HG03432 (cell line): ENCODE measurements around the gene TMIGD1.
"Not testable (repeated sequence)": the region's sequence is repeated elsewhere in the genome, so short reads cannot be mapped to it uniquely, and the experiment has no call there.

Source experiments
- ATAC-seq: cut with Tn5 transposase; IDR thresholded peaks from one replicate; pipeline ENCODE4 v1.9.1; 2021; ENCODE audit warnings: mild to moderate bottlenecking, moderate library complexity; ENCODE audit not compliant: unreplicated experiment

Gene TMIGD1

DNA sequence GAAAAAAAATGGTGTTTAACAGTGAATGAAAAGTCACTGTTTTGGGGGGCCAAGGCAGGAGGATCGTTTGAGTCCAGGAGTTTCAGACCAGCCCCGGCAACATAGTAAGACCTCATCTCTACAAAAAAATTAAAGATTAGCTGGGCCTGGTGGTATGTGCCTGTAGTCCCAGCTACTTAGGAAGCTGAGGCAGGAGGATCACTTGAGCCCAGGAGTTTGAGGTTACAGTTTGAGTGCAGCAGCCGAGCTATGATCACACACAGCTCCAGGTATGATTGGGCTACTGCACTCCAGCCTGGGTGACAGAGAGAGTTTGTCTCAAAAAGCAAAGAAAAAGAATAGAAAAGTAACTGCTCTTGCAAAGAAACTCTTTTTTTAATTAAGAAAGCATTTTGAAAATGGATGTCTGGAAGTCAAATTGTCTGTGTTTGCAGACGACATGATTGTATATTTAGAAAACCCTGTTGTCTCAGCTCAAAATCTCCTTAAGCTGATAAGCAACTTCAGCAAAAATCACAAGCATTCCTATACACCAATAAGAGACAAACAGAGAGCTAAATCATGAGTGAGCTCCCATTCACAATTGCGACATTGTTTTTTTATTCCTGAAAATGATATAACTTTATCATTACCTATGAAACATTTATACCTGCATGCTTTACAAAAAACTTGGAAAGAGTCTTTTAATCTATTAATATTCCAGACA lies 24.4 kb upstream of the TMIGD1 start:
- ATAC-seq, result no peak

GRCh38 chr17:30357476-30357875 lies 23.6 kb upstream of the TMIGD1 start:
- ATAC-seq, result no peak

GRCh38 chr17:30354701-30355100 lies 20.8 kb upstream of the TMIGD1 start:
- no peak for ATAC-seq

GRCh38 chr17:30352240-30352814 lies 18.5 kb upstream of the TMIGD1 start:
- no peak for ATAC-seq

DNA sequence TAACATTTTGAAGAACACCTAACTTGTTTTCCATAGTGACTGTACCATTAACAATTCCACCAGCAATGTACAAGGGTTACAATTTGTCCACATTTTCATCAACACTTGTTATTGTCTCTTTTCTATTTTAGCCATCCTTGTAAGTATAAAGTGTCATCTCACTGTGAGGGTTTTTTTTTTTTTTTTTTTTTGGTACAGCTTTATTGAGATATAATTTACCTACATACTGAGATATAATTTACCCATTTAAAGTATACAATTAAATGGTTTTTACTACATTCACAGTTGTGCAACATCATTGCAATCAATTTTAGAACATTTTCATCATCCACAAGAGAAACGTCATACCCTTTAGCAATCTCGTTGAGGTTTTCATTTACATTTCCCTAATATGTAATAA lies 17.9 kb upstream of the TMIGD1 start:
- no peak for ATAC-seq

- ATAC-seq, result not testable (repeated sequence)
Measured at GRCh38 chr17:30351263-30351662, 17.4 kb upstream of the TMIGD1 start.

DNA sequence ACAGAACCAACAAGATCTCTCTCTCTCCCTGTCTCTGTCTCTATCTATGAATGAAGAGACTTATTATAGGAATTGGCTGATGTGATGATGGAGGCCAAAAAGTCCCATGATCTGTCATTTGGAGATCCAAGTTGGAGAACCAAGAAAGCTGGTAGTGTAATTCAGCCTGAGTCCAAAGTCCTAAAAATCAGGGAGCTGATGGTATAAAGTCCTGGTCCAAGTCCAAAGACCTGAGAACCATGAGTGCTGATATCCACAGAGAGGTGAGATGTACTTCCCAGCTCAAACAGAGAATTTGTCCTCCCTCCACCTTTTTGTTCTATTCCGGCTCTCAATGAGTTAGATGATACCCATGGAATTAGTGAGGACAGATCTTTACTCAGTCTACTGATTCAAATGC lies 15.4 kb upstream of the TMIGD1 start:
- ATAC-seq, result no peak

GRCh38 chr17:30347488-30347887 lies 13.6 kb upstream of the TMIGD1 start:
- ATAC-seq, result no peak

DNA sequence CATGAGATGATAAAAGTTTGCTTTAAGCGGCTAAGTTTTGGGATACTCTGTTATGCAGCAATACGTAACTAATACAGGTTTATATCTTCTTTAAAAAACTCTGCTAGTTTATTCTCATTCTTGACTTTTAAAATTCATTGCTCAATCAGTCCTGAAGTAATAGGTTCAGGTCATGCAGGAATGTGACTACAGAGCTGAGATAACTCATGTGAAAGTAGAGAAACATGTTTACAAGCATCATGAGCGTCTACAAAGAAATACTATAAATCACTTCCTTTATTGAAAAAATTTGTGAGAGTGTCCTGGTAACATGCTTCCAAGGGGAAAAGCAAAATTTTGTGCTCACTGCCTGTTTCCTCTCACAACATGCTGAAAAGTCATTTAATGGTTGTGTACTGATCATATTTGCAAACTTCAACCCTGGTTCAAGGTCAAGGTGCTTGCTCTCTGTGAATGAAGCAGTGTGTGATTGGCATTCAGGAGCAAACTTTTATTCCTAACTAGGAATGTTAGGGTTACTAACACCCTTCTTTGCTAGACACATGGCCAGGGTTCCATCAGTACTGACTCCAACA lies 12.5 kb upstream of the TMIGD1 start:
- ATAC-seq, result no peak

DNA sequence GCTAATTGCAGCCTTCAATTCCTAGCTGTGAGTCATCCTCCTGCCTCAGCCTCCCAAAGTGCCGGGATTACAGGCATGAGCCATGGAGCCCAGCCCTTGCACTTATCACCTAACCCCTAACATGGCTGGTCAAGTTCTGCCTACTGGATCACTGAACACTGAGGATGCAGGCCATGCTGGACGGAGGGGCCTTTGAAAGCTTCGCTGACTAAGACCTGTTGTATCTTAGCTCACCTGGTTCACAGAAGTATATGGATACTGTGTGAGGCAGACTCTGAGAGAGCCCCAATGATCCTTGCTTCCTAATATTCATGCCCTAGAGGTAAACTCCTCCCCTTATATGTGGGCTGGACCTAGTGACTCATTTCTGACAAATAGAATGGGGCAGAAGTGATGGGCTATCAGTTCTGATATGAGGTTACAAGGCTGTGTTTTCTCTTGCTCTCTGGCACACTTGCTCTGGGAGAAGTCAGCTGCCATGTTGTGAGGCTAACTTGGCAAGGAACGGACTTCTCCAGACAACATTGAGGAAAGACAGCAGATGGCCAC lies 11.7 kb upstream of the TMIGD1 start:
- ATAC-seq, result no peak

GRCh38 chr17:30345089-30345433 lies 11.2 kb upstream of the TMIGD1 start:
- no peak for ATAC-seq

DNA sequence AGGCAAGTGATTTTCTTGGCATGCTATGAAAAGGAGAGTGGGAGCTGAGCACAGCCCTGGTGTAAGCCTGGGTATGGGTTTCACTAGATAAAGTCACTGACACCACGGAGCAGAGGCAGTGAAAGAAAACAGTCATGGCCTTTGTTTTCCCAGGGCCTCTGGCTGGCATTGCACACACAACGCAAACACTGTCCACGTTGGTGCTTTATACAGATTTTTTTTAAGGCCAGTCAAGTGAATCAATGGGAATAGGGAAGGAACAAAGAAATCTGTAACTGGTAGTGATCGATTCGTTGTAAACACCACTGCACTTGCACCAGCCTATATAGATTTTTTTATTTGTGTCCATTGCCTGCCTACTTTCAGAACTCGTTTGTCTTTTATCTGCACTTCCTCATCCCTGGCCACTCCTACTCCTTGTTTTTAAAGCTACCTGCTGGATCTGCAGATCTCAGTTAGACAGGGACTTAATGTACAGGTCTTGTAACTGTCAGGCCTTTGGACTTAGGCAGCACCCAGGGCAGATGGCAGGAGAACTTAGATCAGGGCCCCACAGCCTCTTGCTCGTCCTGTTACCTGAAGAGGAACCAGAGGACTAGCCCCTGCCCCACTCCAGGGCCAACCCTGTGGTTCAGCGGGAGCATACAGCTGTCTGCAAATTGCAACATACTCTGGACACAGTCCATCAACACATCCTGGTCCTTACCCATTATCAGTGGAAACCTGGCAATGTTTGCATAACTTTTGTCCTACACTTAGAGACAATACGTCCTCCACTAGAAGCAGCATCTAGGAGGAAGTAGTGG lies 10.6 kb upstream of the TMIGD1 start:
- no peak for ATAC-seq

DNA sequence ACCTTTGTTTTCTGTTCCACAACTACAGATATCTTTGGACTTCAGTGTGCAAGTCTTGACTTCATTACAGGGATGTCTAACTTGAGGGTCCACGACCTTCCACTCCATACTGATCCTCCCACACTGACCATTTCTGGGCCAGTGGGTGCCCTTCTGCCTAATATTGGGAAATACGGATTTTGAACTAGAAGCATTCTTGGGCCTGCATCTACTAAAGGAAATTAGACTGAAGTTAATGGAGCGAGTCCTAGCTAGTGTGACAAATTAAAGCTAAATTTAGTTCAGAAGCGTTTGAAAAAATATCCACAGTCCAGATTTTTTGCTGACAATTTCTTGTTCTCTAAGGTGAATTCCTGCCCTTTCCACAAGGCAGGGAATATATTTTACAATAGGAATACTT lies 9.9 kb upstream of the TMIGD1 start:
- ATAC-seq, result no peak

- ATAC-seq, result not testable (repeated sequence)
Measured at GRCh38 chr17:30343244-30343643, 9.4 kb upstream of the TMIGD1 start.

GRCh38 chr17:30341703-30342249 lies 7.9 kb upstream of the TMIGD1 start:
- ATAC-seq, result no peak

- ATAC-seq, result no peak
Measured at GRCh38 chr17:30340801-30341356, 7.0 kb upstream of the TMIGD1 start.

DNA sequence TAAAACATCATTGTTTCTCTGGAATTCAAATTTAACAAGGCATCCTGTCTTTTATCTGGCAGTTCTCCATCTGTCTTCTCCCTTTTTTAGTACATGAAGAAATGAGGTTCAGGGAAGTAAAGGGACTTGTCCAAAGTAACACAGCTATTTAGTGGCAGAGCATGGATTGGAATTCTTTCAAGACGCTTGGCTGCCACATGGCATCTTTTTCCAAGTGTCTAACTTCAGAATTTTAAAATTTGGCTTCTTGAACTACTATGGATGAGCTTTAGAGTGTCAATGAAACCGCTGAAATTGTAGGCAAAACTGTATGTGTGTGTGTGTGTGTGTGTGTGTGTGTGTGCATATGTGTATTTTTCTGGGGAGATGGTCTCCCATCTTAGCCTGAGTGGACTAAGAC lies 5.2 kb upstream of the TMIGD1 start:
- ATAC-seq, result no peak

- ATAC-seq, result no peak
Measured at GRCh38 chr17:30337393-30337999, 3.6 kb upstream of the TMIGD1 start.

DNA sequence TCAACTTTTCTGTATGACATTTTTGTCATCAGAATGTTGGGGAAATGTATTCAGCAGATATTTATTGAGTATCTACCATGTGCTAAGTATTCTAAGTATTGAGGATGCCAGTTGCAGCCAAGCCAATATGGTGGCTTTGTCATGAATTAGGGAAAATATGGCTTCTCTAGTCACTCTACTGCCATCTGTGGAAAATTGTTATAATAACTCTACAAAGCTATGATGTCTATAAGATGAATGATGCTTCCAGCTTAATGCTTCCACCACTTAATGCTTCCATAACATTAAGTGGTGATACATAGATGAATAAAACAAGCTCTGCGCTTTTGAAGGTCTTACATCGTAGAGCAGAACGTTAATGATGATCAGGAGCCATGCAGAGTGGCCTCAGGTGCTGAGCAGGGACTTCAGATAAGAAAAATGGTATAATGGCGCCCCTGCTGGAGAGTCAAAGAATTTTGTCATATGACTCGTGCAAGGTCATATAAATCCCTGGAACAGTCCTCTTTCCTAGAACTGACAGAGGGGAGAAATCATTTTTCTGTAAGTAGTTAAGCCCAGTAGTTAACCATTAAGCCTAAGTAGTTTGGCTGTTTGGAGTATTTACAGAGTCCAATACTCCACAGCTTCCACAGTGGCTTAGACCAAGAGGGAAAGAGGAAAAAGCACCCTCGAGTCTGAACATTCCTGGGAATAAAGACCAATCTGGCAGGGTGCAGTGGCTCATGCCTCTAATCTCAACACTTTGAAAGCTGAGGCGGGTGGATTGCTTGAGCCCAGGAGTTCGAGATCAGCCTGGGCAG lies 2.7 kb upstream of the TMIGD1 start:
- no peak for ATAC-seq

GRCh38 chr17:30334421-30334820 lies 564 bp upstream of the TMIGD1 start:
- ATAC-seq, result no peak
